ENCODE results near the gene ZHX3. TPM values are rescaled to one million over a fixed set of nuclear protein-coding genes. Genes with fewer than 3 reads are reported as not detected.

ZHX3 gene
- total RNA-seq, 2 experiments from 2014 or later = 12.8 to 15.4 TPM

DNA sequence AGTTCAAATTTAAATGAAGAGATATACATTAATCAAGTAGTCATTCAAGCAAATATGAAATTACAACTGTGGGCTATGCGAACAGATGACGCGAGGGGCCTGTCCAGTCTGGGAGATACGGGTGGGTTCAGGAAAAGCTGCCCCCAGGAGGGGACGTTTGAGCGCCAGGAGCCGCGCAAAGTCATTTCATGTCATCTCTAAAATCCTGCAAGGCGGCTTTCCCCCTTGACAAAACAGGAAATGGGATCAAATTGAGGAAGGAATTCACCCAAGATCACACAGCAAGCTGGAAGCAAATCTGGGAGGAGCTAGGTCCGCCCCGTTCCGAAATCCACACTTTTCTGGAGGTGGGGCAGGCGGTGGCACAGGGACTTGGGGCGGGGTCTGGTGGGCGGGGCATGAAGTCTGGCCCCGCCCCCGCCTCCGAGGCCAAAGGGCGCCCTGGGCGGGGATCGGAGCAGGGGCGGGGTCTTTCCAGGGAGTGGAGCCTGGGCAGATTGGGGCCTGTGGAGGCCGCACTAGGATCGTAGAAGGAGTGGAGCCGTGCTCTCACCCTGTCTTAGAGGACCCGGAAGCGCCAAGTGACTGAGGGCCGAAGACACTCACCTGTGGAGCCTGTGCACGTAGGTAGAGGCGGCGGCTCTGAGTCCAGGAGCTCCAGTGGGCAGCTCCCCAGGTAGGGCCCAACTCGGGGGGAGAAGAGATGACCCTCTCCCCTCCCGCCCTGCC lies 23.0 kb upstream of the ZHX3 start, which contains the start of gene LPIN3:
LPIN3 (plus strand) TSS at position 495 of the 729 bp plus-strand sequence. CDS start 4,983 bp downstream, outside the sequence.
- Mint-ChIP-seq H3K4me3 (peak within 1 kb of the TSS; percentile 68), H3K9me3 (ENCODE audit: low read depth) (no peaks in the 10 kb centered on the region), H3K4me1 (peaks cover 7% of the 10 kb centered on the region), H3K27me3 (peaks cover 2% of the 10 kb centered on the region), H3K27ac (peak within 1 kb of the TSS; percentile 27), H3K36me3 (ENCODE audit: low read depth) (no peaks in the 10 kb centered on the region)
- intact Hi-C loops (cut with DNase I, micrococcal nuclease) = loop anchor here (1.0 to 5.0 kb wide), 12 partner anchors 23 to 372 kb away; partner anchors contain the start of genes ZHX3 (in 2 of the 2), CHD6 (in 1 of the 2), PLCG1 (in 1 of the 2) and TOP1 (in 1 of the 2)
- peak; percentile 89 for DNase-seq
- ATAC-seq = peak; percentile 89
- CTCF ChIA-PET = interaction anchor here (0.7 to 2.6 kb wide), 32 partner anchors 10 to 650 kb away, joined by 3 to 21 read pairs (median 3); no protein-coding TSS in a partner anchor
- POLR2A ChIA-PET = no interaction called here

DNA sequence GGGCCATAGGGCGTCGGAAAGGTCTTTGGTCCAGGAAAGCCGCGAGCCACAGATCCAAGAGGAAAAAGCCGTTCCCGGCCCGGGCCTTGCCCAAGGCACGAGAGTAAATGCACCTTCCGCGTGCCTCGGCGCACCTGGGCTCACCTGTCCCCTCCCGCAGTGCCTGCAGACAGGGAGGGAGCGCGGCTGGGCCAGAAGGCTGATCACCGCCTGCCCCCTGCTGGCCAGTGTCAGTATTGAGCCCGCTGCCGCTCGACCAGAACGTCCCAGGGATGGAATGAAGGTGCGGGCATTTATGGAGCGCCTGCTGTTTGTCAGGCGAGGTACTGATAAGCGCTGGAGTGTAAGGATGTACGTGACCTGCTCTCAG lies 22.4 kb upstream of the ZHX3 start:
- Mint-ChIP-seq H3K4me1 (peaks cover 7% of the 10 kb centered on the region), H3K9me3 (ENCODE audit: low read depth) (no peaks in the 10 kb centered on the region), H3K36me3 (ENCODE audit: low read depth) (no peaks in the 10 kb centered on the region), H3K4me3 (peak overlapping the region; percentile 68), H3K27me3 (peaks cover 2% of the 10 kb centered on the region), H3K27ac (peak overlapping the region; percentile 27)
- CTCF ChIA-PET = interaction anchor here (0.7 to 2.6 kb wide), 31 partner anchors 10 to 368 kb away, joined by 3 to 21 read pairs (median 4); no protein-coding TSS in a partner anchor
- DNase-seq (peak; percentile 92), ATAC-seq (peak; percentile 76)
- POLR2A ChIA-PET = interaction anchor here (0.7 kb wide), 1 partner anchor 11 kb away, joined by 5 read pairs; no protein-coding TSS in a partner anchor
- intact Hi-C loops (cut with DNase I, micrococcal nuclease) = loop anchor here (1.0 to 5.0 kb wide), 12 partner anchors 23 to 372 kb away; partner anchors contain the start of genes ZHX3 (in 2 of the 2), CHD6 (in 1 of the 2), PLCG1 (in 1 of the 2) and TOP1 (in 1 of the 2)

DNA sequence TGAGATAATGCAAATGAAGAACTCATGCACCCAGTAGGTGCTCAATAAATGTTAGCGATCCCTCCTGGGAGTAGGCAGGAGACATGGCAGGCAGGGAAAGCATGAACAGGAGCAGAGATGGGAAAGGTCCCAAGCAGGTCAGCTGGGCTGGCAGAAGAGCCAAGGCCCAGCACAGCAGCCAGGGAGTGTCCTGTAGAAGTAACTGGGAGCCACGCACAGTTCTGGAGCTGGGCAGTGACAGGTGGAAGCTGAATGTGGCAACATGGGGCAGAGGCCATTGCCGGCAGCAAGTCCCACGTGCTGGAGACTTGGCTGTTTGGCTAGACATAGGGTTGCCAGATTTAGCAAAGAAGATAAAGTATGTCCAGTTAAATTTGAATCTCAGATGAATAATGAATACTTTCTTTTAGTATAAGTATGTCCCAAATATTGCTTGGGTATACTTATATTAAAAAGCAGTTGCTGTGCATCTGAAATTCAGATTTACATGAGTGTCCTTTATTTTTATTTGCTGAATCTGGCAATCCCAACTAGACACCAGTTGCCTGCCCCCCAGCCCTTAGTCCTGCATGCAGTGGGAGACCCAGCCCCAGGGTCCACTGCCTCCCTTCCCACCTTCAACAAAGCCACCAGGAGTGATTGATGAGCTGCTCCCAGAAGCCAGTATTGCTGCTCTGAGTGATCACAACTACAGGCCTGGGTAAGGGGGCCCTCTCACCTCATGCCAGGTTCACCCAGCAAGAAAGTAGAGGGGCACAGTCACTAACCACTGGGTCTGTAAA lies 19.4 kb upstream of the ZHX3 start:
- Mint-ChIP-seq H3K4me3 (no peak overlapping the region), H3K36me3 (ENCODE audit: low read depth) (no peaks in the 10 kb centered on the region), H3K4me1 (peaks cover 7% of the 10 kb centered on the region), H3K27me3 (peaks cover 2% of the 10 kb centered on the region), H3K9me3 (ENCODE audit: low read depth) (no peaks in the 10 kb centered on the region), H3K27ac (no peak overlapping the region)
- intact Hi-C loops (cut with DNase I, micrococcal nuclease) = no loop called here
- POLR2A ChIA-PET = no interaction called here
- ATAC-seq (no peak), DNase-seq (no peak)
- CTCF ChIA-PET = interaction anchor here (0.6 to 1.8 kb wide), 6 partner anchors 7 to 182 kb away, joined by 3 to 5 read pairs (median 4); no protein-coding TSS in a partner anchor

DNA sequence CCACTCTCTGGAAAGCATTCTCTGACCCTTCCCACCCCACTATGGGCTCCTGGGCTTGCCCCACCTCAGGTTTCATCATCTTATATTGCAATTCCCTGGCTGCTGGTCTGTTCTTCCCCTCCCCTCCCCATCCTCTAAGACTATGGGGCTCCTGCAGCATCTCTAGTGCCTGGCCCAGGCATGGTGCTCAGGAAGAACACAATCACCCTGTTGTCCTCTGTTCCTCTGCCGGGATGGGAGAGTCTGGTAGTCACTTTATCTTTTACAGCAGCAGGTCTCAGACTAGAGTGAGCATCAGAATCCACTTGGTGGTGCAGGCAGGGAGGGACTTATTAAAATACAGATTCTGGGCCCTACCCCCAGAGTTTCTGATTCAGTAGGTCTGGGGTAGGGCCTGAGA lies 18.1 kb upstream of the ZHX3 start:
- ChIA-PET POLR2A (no interaction called here), CTCF (no interaction called here)
- intact Hi-C loops (cut with DNase I, micrococcal nuclease) = no loop called here
- H3K4me1 Mint-ChIP-seq = peaks cover 6% of the 10 kb centered on the region
- H3K27me3 Mint-ChIP-seq = peaks cover 2% of the 10 kb centered on the region
- H3K27ac Mint-ChIP-seq = no peak overlapping the region
- ATAC-seq (no peak), DNase-seq (no peak)
- no peaks in the 10 kb centered on the region for H3K9me3 Mint-ChIP-seq (ENCODE audit: low read depth)
- H3K36me3 Mint-ChIP-seq (ENCODE audit: low read depth) = no peaks in the 10 kb centered on the region
- H3K4me3 Mint-ChIP-seq = no peak overlapping the region

- peaks cover 2% of the 10 kb centered on the region for H3K27me3 Mint-ChIP-seq
- ATAC-seq (no peak), DNase-seq (no peak)
- no peak overlapping the region for H3K27ac Mint-ChIP-seq
- no peak overlapping the region for H3K4me3 Mint-ChIP-seq
- no peaks in the 10 kb centered on the region for H3K9me3 Mint-ChIP-seq (ENCODE audit: low read depth)
- POLR2A ChIA-PET = interaction anchor here (0.6 kb wide), 1 partner anchor 12 kb away, joined by 5 read pairs; no protein-coding TSS in a partner anchor
- CTCF ChIA-PET = interaction anchor here (0.6 to 1.0 kb wide), 3 partner anchors 63 to 365 kb away, joined by 3 read pairs; no protein-coding TSS in a partner anchor
- intact Hi-C loops (cut with DNase I, micrococcal nuclease) = no loop called here
- no peaks in the 10 kb centered on the region for H3K36me3 Mint-ChIP-seq (ENCODE audit: low read depth)
- H3K4me1 Mint-ChIP-seq = peaks cover 2% of the 10 kb centered on the region
These were observed 17.2 kb upstream of the ZHX3 start for GRCh38 chr20:41334443-41335421.

DNA sequence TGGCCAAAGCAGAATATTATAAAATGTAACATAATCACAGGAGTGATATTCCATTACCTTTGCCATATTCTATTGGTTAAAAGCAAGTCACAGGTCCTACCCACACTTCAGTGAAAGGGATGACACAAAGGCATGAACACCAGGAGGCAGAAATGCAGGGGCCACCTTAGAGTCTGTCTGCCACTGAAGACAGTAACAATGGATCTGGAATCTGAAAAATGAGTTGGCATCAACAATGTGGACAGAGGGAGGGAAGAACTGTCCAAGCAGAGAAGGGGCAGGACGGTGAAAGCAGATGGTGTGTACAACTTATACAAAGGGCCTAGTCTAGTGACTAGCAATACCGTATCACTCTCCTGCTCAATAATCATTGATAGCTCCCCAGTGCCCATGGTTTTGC lies 16.5 kb upstream of the ZHX3 start:
- intact Hi-C loops (cut with DNase I, micrococcal nuclease) = no loop called here
- POLR2A ChIA-PET = no interaction called here
- ATAC-seq (no peak), DNase-seq (no peak)
- CTCF ChIA-PET = interaction anchor here (0.7 to 1.0 kb wide), 2 partner anchors 161 to 365 kb away, joined by 3 read pairs; no protein-coding TSS in a partner anchor
- Mint-ChIP-seq H3K27ac (no peak overlapping the region), H3K36me3 (ENCODE audit: low read depth) (no peaks in the 10 kb centered on the region), H3K4me1 (peaks cover 9% of the 10 kb centered on the region), H3K4me3 (no peak overlapping the region), H3K9me3 (ENCODE audit: low read depth) (no peaks in the 10 kb centered on the region), H3K27me3 (no peaks in the 10 kb centered on the region)

GRCh38 chr20:41331731-41332130 lies 14.2 kb upstream of the ZHX3 start:
- Mint-ChIP-seq H3K4me1 (peaks cover 13% of the 10 kb centered on the region), H3K27me3 (no peaks in the 10 kb centered on the region), H3K9me3 (ENCODE audit: low read depth) (no peaks in the 10 kb centered on the region), H3K27ac (no peak overlapping the region), H3K4me3 (no peak overlapping the region), H3K36me3 (ENCODE audit: low read depth) (no peaks in the 10 kb centered on the region)
- ATAC-seq (no peak), DNase-seq (no peak)
- intact Hi-C loops (cut with DNase I, micrococcal nuclease) = no loop called here
- POLR2A ChIA-PET = no interaction called here
- CTCF ChIA-PET = interaction anchor here (1.2 kb wide), 1 partner anchor 9 kb away, joined by 5 read pairs; the partner anchor contains the start of gene LPIN3

GRCh38 chr20:41330941-41331340 lies 13.4 kb upstream of the ZHX3 start:
- H3K9me3 Mint-ChIP-seq (ENCODE audit: low read depth) = no peaks in the 10 kb centered on the region
- POLR2A ChIA-PET = no interaction called here
- ATAC-seq (no peak), DNase-seq (no peak)
- H3K27ac Mint-ChIP-seq = no peak overlapping the region
- no peaks in the 10 kb centered on the region for H3K36me3 Mint-ChIP-seq (ENCODE audit: low read depth)
- intact Hi-C loops (cut with DNase I, micrococcal nuclease) = no loop called here
- no peaks in the 10 kb centered on the region for H3K27me3 Mint-ChIP-seq
- H3K4me1 Mint-ChIP-seq = peaks cover 13% of the 10 kb centered on the region
- H3K4me3 Mint-ChIP-seq = no peak overlapping the region
- CTCF ChIA-PET = interaction anchor here (0.6 to 1.2 kb wide), 2 partner anchors 10 to 533 kb away, joined by 4 to 5 read pairs; partner anchors contain the start of gene LPIN3

DNA sequence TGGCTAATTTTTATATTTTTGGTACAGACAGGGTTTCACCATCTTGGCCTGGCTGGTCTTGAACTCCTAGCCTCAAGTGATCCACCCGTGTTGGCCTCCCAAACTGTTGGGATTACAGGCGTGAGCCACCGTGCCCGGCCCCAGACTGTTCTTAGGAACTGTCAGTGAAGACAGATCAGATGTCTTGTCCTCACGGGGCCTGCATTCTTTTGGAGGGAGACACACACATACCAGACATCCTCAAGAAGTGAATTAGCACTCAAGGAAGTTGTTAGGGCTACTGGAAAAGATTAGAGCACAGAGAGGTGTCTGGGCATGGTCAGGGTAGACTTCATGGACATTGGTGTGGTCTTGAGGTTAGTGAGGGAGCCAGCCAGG lies 12.8 kb upstream of the ZHX3 start:
- CTCF ChIA-PET = interaction anchor here (1.2 to 1.8 kb wide), 5 partner anchors 9 to 194 kb away, joined by 4 to 12 read pairs (median 5); partner anchors contain the start of gene LPIN3
- POLR2A ChIA-PET = no interaction called here
- no peak for DNase-seq
- no peak for ATAC-seq
- peaks cover 13% of the 10 kb centered on the region for H3K4me1 Mint-ChIP-seq
- H3K27me3 Mint-ChIP-seq = no peaks in the 10 kb centered on the region
- H3K27ac Mint-ChIP-seq = no peak overlapping the region
- H3K4me3 Mint-ChIP-seq = no peak overlapping the region
- intact Hi-C loops (cut with DNase I, micrococcal nuclease) = no loop called here
- H3K36me3 Mint-ChIP-seq (ENCODE audit: low read depth) = no peaks in the 10 kb centered on the region
- H3K9me3 Mint-ChIP-seq (ENCODE audit: low read depth) = no peaks in the 10 kb centered on the region

GRCh38 chr20:41329435-41330342 lies 12.2 kb upstream of the ZHX3 start:
- peak overlapping the region; percentile 10 for H3K27ac Mint-ChIP-seq
- ATAC-seq = peak; percentile 100

More at GRCh38 chr20:41329435-41330342, 12.2 kb upstream of the ZHX3 start:
- no peak overlapping the region for H3K4me3 Mint-ChIP-seq
- POLR2A ChIA-PET = interaction anchor here (0.6 kb wide), 2 partner anchors 10 to 135 kb away, joined by 3 to 5 read pairs; no protein-coding TSS in a partner anchor
- intact Hi-C loops (cut with DNase I, micrococcal nuclease) = no loop called here
- peak; percentile 83 for DNase-seq
- no peaks in the 10 kb centered on the region for H3K27me3 Mint-ChIP-seq
- no peaks in the 10 kb centered on the region for H3K36me3 Mint-ChIP-seq (ENCODE audit: low read depth)
- CTCF ChIA-PET = interaction anchor here (0.5 to 1.8 kb wide), 8 partner anchors 8 to 235 kb away, joined by 3 to 12 read pairs (median 4); partner anchors contain the start of gene LPIN3
- H3K9me3 Mint-ChIP-seq (ENCODE audit: low read depth) = no peaks in the 10 kb centered on the region
- H3K4me1 Mint-ChIP-seq = peaks cover 13% of the 10 kb centered on the region
